CD14-positive monocyte (primary cell): Measurements from ENCODE around the gene CHRNB2. TPM values are rescaled to one million over a fixed set of nuclear protein-coding genes. Genes with fewer than 3 reads are reported as not detected.

Source experiments
- DNase-seq, 3 donors: peaks; one replicate each; pipeline ENCODE4 v3.0.0-alpha.2; 2011 to 2022
- H2AFZ ChIP-seq: 2 replicates; pipeline ENCODE4 v1.6.0; 2012; ENCODE audit warnings: mild to moderate bottlenecking, low read depth, low read length, inconsistent platforms; ENCODE audit not compliant: insufficient read depth, poor library complexity, severe bottlenecking
- H3K27ac ChIP-seq, 2 donors: 1 replicate in 1 of 2; 2 replicates in 1 of 2; pipeline ENCODE4 v1.5.1; 2012 to 2013; ENCODE audit warnings: low read length in 2 of 2, control low read depth in 1 of 2, inconsistent platforms in 1 of 2, low read depth in 1 of 2, mild to moderate bottlenecking in 1 of 2
- H3K27me3 ChIP-seq, 2 donors: one replicate each; pipeline versions ENCODE4 v1.6.0 to v1.6.1; 2011 to 2013; ENCODE audit warnings: low read length in 2 of 2; ENCODE audit not compliant: control insufficient read depth in 2 of 2, insufficient read depth in 2 of 2
- H3K36me3 ChIP-seq, 2 donors: replicated peaks in 1 of 2; 1 replicate in 1 of 2; 2 replicates in 1 of 2; pipeline versions ENCODE4 v1.5.1 to v1.6.1; 2012 to 2013; ENCODE audit warnings: low read length in 2 of 2, control low read depth in 1 of 2, inconsistent platforms in 1 of 2, mild to moderate bottlenecking in 1 of 2; ENCODE audit not compliant: insufficient read depth in 2 of 2, control insufficient read depth in 1 of 2
- H3K4me1 ChIP-seq, 2 donors: 1 replicate in 1 of 2; 2 replicates in 1 of 2; pipeline versions ENCODE4 v1.5.1 to v1.6.1; 2012 to 2013; ENCODE audit warnings: low read length in 2 of 2, control low read depth in 1 of 2, inconsistent platforms in 1 of 2, mild to moderate bottlenecking in 1 of 2, moderate library complexity in 1 of 2; ENCODE audit not compliant: insufficient read depth in 2 of 2, control insufficient read depth in 1 of 2
- H3K4me2 ChIP-seq: replicated peaks from 2 replicates; pipeline ENCODE3; 2012; ENCODE audit warnings: low read length, moderate library complexity, mild to moderate bottlenecking; ENCODE audit not compliant: poor library complexity, severe bottlenecking; ENCODE audit errors: extremely low read depth
- H3K4me3 ChIP-seq, 3 experiments: fragments of 200-600 bp in 1 of 3; sonication (generic) in 1 of 3; replicated peaks in 1 of 3; 1 replicate in 2 of 3; 2 replicates in 1 of 3; pipeline ENCODE4 v1.5.1; 2011 to 2013; ENCODE audit warnings: low read length in 3 of 3, mild to moderate bottlenecking in 3 of 3, control low read depth in 2 of 3, low read depth in 2 of 3, inconsistent platforms in 1 of 3, moderate library complexity in 1 of 3
- H3K79me2 ChIP-seq: 2 replicates; pipeline ENCODE4 v1.6.0; 2012; ENCODE audit warnings: mild to moderate bottlenecking, control low read depth, inconsistent platforms, low read length, moderate library complexity; ENCODE audit not compliant: insufficient read depth
- H3K9ac ChIP-seq: 2 replicates; pipeline ENCODE4 v1.6.0; 2017; ENCODE audit warnings: low read length, mild to moderate bottlenecking; ENCODE audit not compliant: insufficient read depth, poor library complexity, severe bottlenecking
- H3K9me3 ChIP-seq, 2 donors: replicated peaks in 1 of 2; 1 replicate in 1 of 2; 2 replicates in 1 of 2; pipeline versions ENCODE4 v1.5.1 to v1.6.1; 2012 to 2013; ENCODE audit warnings: low read length in 2 of 2, control low read depth in 1 of 2; ENCODE audit not compliant: control insufficient read depth in 1 of 2, insufficient read depth in 1 of 2
- H4K20me1 ChIP-seq: 2 replicates; pipeline ENCODE4 v1.6.0; 2012; ENCODE audit warnings: mild to moderate bottlenecking, low read length, control low read depth, moderate library complexity; ENCODE audit not compliant: insufficient read depth
- H3K27ac Mint-ChIP-seq, 7 donors: one replicate each; pipeline ENCODE4 v1.8.0; 2020; ENCODE audit warnings: mild to moderate bottlenecking in 7 of 7, mixed read lengths in 7 of 7, moderate library complexity in 6 of 7, inconsistent platforms in 2 of 7
- H3K27me3 Mint-ChIP-seq, 3 donors: one replicate each; pipeline ENCODE4 v1.8.0; 2021 to 2022; ENCODE audit warnings: low read depth in 3 of 3, mild to moderate bottlenecking in 3 of 3, mixed read lengths in 3 of 3, moderate library complexity in 3 of 3, inconsistent platforms in 1 of 3
- H3K36me3 Mint-ChIP-seq, 2 donors: one replicate each; pipeline ENCODE4 v1.8.0; 2020; ENCODE audit warnings: mixed read lengths in 2 of 2, inconsistent platforms in 1 of 2, mild to moderate bottlenecking in 1 of 2
- H3K4me1 Mint-ChIP-seq: one replicate; pipeline ENCODE4 v1.8.0; 2020; ENCODE audit warnings: mild to moderate bottlenecking, mixed read lengths
- H3K4me3 Mint-ChIP-seq, 2 donors: one replicate each; pipeline ENCODE4 v1.8.0; 2020; ENCODE audit warnings: mild to moderate bottlenecking in 2 of 2, mixed read lengths in 2 of 2, moderate library complexity in 1 of 2
- H3K9me3 Mint-ChIP-seq, 7 donors: one replicate each; pipeline ENCODE4 v1.8.0; 2020 to 2022; ENCODE audit warnings: mixed read lengths in 7 of 7, mild to moderate bottlenecking in 6 of 7, moderate library complexity in 6 of 7, inconsistent platforms in 2 of 7
- CTCF ChIP-seq: fragments of 200-600 bp; IDR thresholded peaks from one replicate; pipeline ENCODE4 v1.8.0; 2022; ENCODE audit warnings: antibody characterized with exemption, mild to moderate bottlenecking
- WGBS: methylation state at CpG from one replicate; pipeline ENCODE4 v1.1.5; 2013; ENCODE audit warnings: missing lambda C conversion rate; ENCODE audit not compliant: insufficient coverage; 5-methylcytosine and 5-hydroxymethylcytosine counted together
- intact Hi-C, 2 donors: fragments of 100-400 bp; cut with micrococcal nuclease; formaldehyde crosslinking; loops; one replicate each; pipeline versions ENCODE4 v1.15.0 to v1.15.1; 2023
- polyA plus RNA-seq, 3 donors: library from polyadenylated mRNA; depleted of rRNA in 1 of 3; unstranded in 2 of 3; stranded (reverse) in 1 of 3; fragments of 300-500 nt in 2 of 3; fragments of >200 nt in 1 of 3; fragmentation: Illumina TruSeq in 2 of 3; gene quantifications; 1 replicate in 2 of 3; 2 replicates in 1 of 3; pipeline ENCODE4 v1.2.3, GENCODE V29; 2012 to 2021

Gene CHRNB2
- polyA plus RNA-seq, 3 donors, result 0.05 TPM; not detected in 2

GRCh38 chr1:154551474-154551873 is 16.1 kb upstream of the CHRNB2 start:
- Histone ChIP-seq H3K36me3 (peaks cover 71 to 89% of the 10 kb centered on the region in 2 donors), H3K4me1 (peaks cover 6 to 14% of the 10 kb centered on the region in 2 donors), H3K27me3 (no peaks in the 10 kb centered on the region), H2AFZ (no peak overlapping the region), H3K9ac (no peak overlapping the region), H3K9me3 (no peaks in the 10 kb centered on the region), H3K4me3 (no peak overlapping the region), H3K27ac (no peak overlapping the region), H3K4me2 (no peak overlapping the region), H3K79me2 (peaks cover 17% of the 10 kb centered on the region), H4K20me1 (peaks cover 85% of the 10 kb centered on the region)
- DNase-seq, result no peak
- 100% methylated on average over 2 of the region's 4 CpGs for WGBS
- no peak overlapping the region for H3K4me3 Mint-ChIP-seq
- H3K9me3 Mint-ChIP-seq, result no peaks in the 10 kb centered on the region
- no peak for TF ChIP-seq CTCF
- H3K27me3 Mint-ChIP-seq, result peaks cover 0 to under 1% (median 0%) of the 10 kb centered on the region in 3 donors
- peaks cover 26% of the 10 kb centered on the region for H3K4me1 Mint-ChIP-seq
- peak overlapping the region in 2 of 7 donors; percentile 18 to 21 for H3K27ac Mint-ChIP-seq
- peaks cover 77 to 81% of the 10 kb centered on the region in 2 donors for H3K36me3 Mint-ChIP-seq
- intact Hi-C loops, result loop anchor here in 1 of 2 donors (10.0 kb wide), 2 partner anchors 383 to 533 kb away; partner anchors contain the start of gene PMVK

GRCh38 chr1:154552036-154552435 is 15.5 kb upstream of the CHRNB2 start:
- Histone ChIP-seq H3K79me2 (peaks cover 23% of the 10 kb centered on the region), H3K27ac (no peak overlapping the region), H3K4me3 (no peak overlapping the region), H2AFZ (no peak overlapping the region), H3K36me3 (peaks cover 71 to 89% of the 10 kb centered on the region in 2 donors), H3K27me3 (no peaks in the 10 kb centered on the region), H3K4me1 (peaks cover 11 to 20% of the 10 kb centered on the region in 2 donors), H3K4me2 (no peak overlapping the region), H3K9ac (no peak overlapping the region), H4K20me1 (peaks cover 90% of the 10 kb centered on the region), H3K9me3 (no peaks in the 10 kb centered on the region)
- Mint-ChIP-seq H3K4me3 (no peak overlapping the region), H3K9me3 (no peaks in the 10 kb centered on the region), H3K27ac (peak overlapping the region in 3 of 7 donors; percentile 18 to 27 (median 21)), H3K36me3 (peaks cover 77 to 83% of the 10 kb centered on the region in 2 donors), H3K27me3 (no peaks in the 10 kb centered on the region), H3K4me1 (peaks cover 31% of the 10 kb centered on the region)
- WGBS, result 96% methylated on average over 6 of the region's 6 CpGs
- intact Hi-C loops, result loop anchor here in 1 of 2 donors (10.0 kb wide), 2 partner anchors 383 to 533 kb away; partner anchors contain the start of gene PMVK
- TF ChIP-seq CTCF, result no peak
- no peak for DNase-seq
